Cortex of kidney (tissue), 1 donor: ENCODE results near the gene ZWILCH.

ENCODE experiments used
- DNase-seq: peaks from one replicate; lab custom pipeline; 2025; lab: John Stamatoyannopoulos, UW

The ZWILCH gene

GRCh38 chr15:66545255-66545654 lies 40.1 kb downstream of the ZWILCH start:
- no peak for DNase-seq

DNA sequence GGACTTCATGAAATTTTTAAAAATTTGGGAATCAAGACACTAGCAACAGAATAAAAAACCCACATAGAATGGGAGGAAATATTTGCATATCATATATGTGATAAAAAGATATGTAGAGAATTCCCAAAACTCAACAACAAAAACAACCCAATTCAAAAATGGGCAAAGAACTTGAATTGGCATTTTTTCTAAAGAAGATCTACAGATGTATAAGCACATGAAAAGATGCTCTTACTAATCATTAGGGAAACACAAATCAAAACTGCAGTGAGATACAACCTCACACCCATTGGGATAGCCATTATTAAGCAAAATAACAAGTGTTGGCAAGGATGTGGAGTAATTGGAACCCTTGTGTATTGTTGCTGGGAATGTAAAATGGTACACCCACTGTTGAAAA lies 50.6 kb downstream of the ZWILCH start:
- no peak for DNase-seq

DNA sequence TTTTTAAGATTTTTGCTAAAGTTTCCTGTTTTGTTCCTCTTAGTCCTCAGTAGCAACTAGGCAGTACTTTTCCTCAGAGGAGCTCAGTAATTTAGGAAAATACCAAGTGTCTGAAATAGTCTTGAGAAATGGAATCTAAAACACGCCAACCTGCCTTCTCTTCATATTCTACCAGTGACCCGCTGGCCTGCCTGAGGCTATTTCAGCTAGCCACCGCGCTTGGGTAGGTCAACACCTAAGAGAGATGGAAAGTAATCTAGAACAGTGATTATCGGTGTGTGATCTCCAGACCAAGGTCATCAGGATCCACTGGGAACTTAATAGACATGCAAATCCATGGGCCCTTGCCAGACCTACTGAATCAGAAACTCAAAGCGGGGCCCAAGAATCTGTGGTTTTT lies 53.1 kb downstream of the ZWILCH start:
- no peak for DNase-seq

DNA sequence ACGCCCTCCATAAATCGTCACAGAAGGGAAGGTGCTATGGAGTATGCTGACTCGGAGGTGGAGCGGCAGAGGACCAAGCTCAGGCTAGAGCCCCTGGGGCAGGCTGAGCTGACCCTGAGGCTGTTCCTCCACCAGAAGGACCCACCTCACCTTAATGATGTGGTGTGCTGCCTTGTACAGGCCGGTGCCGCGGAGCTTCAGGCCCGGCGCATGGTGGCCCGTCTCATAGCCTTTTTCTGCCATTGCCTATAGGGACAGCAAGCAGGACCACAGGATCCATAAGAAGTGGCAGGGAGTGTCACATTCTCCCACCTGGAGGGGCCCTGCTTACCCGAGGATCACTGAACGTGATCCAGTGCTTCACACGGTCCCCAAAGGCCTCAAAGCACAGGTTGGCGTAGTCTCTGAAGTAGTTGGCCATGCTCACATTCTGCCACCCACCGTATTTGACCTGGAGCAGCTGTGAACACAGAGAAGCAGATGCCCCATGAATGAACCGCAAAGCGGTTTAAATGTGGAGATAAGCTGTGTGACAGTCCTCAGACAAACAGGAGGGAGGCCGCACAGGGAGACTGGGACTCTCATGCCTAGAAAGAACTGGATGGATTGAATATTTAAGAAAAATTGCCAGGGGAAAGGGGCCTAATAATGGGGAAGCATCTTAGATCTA lies 55.9 kb downstream of the ZWILCH start:
- DNase-seq = no peak

DNA sequence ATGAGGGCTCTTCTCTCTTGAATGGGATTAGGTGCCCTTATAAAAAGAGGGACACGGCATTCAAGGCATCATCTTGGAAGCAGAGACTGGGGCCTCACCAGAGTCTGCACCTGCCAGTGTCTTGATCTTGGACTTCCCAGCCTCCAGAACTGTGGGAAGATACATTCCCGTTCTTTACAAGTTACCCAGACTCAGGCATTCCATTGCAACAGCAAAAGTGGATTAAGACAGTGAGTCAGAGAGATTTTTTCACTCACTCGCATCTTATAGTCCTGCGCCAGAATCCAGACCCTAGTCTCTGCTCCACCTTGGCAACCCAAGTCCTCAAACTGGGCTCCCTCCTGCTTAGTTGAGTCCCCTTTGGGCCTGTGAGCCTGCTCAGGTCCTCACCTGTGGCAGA lies 58.0 kb downstream of the ZWILCH start:
- DNase-seq = no peak

DNA sequence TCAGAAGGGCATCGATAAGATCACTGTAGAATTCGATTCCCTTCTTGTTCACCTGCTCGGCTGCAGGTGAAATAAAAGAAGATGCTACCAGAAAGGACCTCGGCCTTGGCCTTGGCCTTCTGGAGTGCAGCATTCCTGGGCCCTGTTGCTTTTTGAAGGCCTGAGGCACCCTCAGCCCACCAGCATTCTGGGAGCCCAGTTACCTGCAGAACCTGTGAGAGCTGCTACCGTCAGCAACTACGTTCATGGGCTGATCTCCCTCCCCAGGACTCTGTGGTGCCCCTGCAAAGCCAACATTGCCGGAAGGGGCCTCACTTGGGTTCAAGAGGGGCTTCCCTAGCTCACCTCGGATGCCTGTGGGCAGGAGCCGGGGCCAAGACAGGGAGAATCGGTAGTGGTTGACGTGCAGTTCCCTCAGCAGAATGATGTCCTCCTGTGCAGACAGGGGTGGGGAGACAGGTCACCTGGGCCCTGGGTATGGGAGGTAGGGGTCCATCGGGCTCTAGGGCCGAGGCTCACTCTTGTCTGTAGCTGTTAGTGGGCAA lies 58.5 kb downstream of the ZWILCH start:
- DNase-seq = no peak

- no peak for DNase-seq
These were observed 59.3 kb downstream of the ZWILCH start for GRCh38 chr15:66564136-66565041.

DNA sequence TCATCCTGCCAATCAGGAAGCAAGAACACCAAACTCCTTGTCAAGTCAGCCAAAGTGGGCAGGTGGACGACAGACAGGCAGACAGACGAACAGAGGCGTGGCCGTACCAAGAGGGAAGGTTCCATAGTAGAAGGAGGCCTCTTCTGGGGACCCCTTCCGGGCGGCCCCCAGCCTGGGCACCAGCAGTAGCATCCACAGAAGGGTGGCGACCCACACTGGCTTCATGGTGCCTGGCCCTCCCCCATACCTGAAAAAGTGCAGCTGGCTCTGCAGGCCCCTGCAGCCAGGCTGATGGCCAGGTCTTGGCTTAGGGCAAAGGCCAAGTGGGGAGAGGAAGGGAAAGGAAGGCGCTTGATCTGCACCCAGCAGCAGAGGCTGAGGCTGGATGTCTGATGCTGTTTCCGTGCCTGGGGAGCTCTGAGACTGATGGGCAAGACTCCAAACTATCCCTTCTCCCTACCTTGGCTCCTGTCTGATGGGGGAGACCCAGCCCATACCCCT lies 60.1 kb downstream of the ZWILCH start:
- DNase-seq = no peak

DNA sequence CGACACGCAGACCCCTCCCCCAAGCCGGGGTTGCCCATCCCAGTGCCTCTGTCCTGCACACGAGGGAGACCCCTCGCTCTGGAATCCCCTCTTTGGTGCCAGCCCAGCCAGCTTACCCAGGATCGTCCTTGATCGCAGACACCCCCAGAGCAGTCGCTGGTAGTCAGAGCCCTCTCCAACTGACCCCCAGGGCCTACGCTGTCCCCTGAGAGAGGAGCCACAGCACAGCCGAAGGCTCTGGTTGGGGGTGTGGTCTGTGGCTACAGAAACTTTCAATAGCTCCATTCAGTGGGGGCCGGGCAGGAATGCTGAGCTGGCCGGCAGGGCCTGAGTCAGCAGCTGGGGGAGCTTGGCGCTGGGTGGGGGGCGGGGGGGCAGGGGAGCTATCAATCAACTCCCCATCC lies 60.6 kb downstream of the ZWILCH start, which contains the start of gene LCTL:
Gene LCTL (minus strand): TSS at position 258 of the 404 bp plus-strand sequence. CDS start 633 bp downstream, outside the sequence.
- DNase-seq = no peak

- no peak for DNase-seq
These were observed 61.9 kb downstream of the ZWILCH start for GRCh38 chr15:66566963-66567531.

DNA sequence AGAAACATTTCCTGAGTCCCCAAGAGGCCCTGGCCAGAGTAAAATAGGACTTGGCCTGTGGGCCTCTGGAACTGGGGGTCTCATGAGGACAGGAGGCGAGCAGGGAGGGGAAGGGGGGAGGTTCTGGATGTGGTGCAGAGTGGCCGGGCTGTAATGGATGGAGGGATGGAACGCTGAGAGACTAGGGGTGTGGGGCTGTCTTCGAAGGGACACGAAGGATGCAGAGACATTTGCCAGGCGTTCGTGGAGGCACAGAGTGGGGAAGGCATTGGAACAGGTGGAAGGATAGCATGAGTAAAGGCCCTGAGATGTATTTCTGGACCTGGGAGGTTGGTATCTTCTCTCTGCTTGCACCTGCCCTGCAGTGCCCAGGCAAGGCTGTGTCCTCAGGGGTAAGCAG lies 62.8 kb downstream of the ZWILCH start:
- no peak for DNase-seq

DNA sequence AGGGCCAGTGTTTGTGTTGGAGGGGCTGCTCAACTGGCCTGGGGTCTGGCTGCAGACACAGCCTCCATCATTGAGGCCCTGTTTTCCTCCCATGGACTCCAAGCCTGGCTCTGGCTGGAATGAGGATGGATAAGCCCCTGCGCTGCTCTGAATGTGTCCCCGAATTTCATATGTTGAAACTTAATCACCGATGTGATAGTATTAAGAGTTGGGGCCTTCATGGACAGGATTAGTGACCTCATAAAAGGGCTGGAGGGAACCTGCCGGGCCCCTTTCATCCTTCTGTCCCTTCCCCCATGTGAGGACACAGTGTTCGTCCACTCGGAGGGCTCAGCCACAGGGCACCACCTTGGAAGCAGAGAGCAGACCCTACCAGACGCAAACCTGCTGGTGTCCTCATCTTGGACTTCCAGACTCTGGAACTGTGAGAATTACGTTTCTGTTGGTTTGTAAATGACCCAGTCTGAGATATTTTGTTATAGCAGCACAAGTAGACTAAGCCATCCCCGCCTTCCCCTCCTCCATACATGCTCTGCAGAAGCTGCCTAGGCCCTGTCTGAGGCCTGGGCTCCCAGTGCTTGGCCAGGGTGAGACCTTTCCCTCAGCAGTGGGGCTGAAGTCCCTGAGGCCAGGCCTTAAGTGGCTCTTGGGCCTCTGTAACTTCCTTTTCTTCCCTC lies 64.5 kb downstream of the ZWILCH start:
- no peak for DNase-seq

GRCh38 chr15:66570327-66570726 lies 65.2 kb downstream of the ZWILCH start:
- no peak for DNase-seq

DNA sequence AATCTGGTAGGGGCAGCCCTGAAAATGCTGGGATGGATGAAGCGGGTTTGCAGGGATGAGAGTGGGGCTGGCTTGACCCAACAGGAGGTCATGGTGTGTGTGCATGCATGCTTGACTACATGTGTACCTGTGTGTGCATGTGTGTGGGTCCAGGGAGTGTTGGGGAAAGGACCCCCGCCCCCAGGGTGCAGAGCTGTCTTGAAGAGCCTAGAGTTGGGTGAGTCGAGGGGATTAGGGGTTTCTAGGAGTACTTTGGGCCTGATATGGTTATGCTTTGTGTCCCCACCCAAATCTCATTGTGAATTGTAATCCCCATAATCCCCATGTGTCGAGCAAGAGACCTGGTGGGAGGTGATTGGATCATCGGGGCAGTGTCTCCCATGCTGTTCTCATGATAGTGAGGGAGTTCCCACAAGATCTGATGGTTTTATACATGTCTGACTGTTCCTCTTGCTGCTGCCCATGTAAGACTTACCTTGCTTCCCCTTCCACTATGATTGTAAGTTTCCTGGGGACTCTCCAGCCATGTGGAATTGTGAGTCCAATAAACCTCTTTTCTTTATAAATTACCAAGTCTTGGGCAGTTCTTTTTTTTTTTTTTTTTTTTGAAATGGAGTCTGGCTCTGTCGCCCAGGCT lies 65.8 kb downstream of the ZWILCH start:
- no peak for DNase-seq

- no peak for DNase-seq
These were observed 67.0 kb downstream of the ZWILCH start for GRCh38 chr15:66572146-66572545.

DNA sequence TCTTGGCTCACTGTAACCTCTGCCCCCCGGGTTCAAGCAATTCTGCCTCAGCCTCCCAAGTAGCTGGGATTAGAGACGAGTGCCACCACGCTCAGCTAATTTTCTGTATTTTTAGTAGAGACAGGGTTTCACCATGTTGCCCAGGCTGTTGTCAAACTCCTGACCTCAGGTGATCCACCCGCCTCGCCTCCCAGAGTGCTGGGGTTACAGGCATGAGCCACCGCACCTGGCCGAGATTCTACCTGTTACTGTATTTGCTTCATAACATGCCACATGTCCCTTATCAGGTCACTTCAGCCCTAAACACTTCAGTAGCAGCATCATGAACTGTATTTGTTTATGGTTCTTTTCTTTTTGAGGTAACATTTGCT lies 68.2 kb downstream of the ZWILCH start:
- DNase-seq = no peak

GRCh38 chr15:66573719-66574595 lies 68.8 kb downstream of the ZWILCH start:
- DNase-seq = no peak

GRCh38 chr15:66574596-66574950 lies 69.4 kb downstream of the ZWILCH start:
- no peak for DNase-seq

DNA sequence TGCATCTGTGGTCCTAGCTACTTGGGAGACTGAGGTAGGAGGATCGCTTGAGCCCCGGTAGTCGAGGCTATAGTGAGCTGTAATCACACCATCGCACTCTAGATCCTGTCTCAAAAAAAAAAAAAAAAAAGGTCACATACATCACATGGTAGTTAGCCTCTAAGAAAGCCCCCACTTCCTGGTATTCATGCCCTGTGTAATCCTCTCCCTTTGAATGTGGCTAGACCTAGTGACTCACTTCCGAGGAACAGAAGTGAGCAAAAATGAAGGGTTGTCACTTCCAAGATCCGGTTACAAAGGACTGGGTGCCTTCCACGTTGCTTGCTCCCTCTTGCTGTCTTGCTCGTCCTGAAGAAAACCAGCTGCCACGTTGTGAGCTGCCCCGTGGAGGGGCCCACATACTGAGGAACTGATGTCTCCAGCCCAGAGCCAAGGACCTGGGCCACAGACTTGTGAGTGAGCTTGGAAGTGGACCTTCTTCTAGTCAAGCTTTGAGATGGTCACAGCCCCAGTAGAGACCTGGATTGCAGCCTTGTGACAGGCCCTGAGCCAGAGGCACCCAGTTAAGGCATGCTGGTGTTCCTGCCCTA lies 73.3 kb downstream of the ZWILCH start:
- DNase-seq = no peak

DNA sequence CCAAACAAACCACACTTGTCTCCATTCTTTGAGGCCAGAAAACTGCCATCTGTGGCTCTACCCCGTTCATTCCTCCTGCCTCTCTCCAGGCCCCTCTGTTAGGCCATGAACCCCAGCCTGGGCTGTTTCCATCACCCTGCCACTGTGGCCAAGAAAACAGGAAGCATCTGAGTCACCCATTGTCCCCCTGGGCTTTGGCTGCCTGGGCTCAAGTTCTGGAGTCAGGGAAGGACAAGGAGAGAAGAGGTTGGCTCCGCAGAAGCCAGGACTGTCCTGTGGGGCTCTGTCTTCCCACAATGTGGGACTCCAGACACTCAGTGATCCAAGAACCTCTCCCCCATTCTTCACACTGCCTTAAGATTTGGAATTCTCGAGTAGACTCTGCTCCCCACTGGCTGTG lies 75.5 kb downstream of the ZWILCH start:
- DNase-seq = no peak
